IMR-90 (cell line): ENCODE measurements around the gene KCNMA1. TPM values are rescaled to one million over a fixed set of nuclear protein-coding genes. Genes with fewer than 3 reads are reported as not detected.

ENCODE experiments used
- ATAC-seq: fragments of 200-7000 bp; cut with Tn5 transposase; 2 replicates; pipeline ENCODE4 v1.9.1; 2020; ENCODE audit warnings: low read depth, mild to moderate bottlenecking, moderate library complexity
- BruUV-seq: library from RNA; stranded (reverse); fragments of 400-500 nt; replicated peaks from 2 replicates; lab custom pipeline; 2021; lab: Mats Ljungman, UMichigan
- CTCF ChIA-PET: fragments of 300-600 bp; formaldehyde crosslinking; extraction: SDS; loops from one replicate; lab custom pipeline; 2021; ENCODE audit warnings: antibody characterized with exemption; lab: Yijun Ruan, JAX
- POLR2A ChIA-PET: fragments of 300-600 bp; sonication (Branson Sonifier 250); formaldehyde crosslinking; loops from one replicate; lab custom pipeline; 2022; ENCODE audit warnings: antibody characterized with exemption; ENCODE audit not compliant: unreplicated experiment; lab: Charles Lee
- DNase-seq: peaks from one replicate; pipeline ENCODE4 v3.0.0; 2013
- H2AFZ ChIP-seq: replicated peaks from 2 replicates; pipeline ENCODE3; 2013; ENCODE audit warnings: low read length, mild to moderate bottlenecking; ENCODE audit not compliant: poor library complexity
- H2AK5ac ChIP-seq: 2 replicates; pipeline ENCODE4 v1.6.1; 2013; ENCODE audit warnings: low read depth, low read length, inconsistent platforms
- H2AK9ac ChIP-seq: replicated peaks from 2 replicates; pipeline ENCODE3; 2013; ENCODE audit warnings: mild to moderate bottlenecking, low read depth, low read length, moderate library complexity; ENCODE audit not compliant: poor library complexity
- H2BK120ac ChIP-seq: 2 replicates; pipeline ENCODE4 v1.6.1; 2013; ENCODE audit warnings: low read depth, low read length, inconsistent platforms
- H2BK15ac ChIP-seq: 3 replicates; pipeline ENCODE4 v1.6.1; 2013; ENCODE audit warnings: low read depth, low read length, inconsistent platforms
- H2BK20ac ChIP-seq: 2 replicates; pipeline ENCODE4 v1.6.1; 2013; ENCODE audit warnings: low read depth, mild to moderate bottlenecking, inconsistent platforms, low read length, moderate library complexity
- H2BK5ac ChIP-seq: 2 replicates; pipeline ENCODE4 v1.6.1; 2013; ENCODE audit warnings: mild to moderate bottlenecking, low read depth, low read length, inconsistent platforms; ENCODE audit not compliant: poor library complexity, severe bottlenecking
- H3K14ac ChIP-seq: replicated peaks from 2 replicates; pipeline ENCODE4 v1.6.1; 2013; ENCODE audit warnings: low read depth, low read length, inconsistent platforms
- H3K18ac ChIP-seq: 2 replicates; pipeline ENCODE4 v1.6.1; 2013; ENCODE audit warnings: low read depth, low read length, control low read depth
- H3K23ac ChIP-seq: 2 replicates; pipeline ENCODE4 v1.6.1; 2013; ENCODE audit warnings: low read depth, low read length, inconsistent platforms
- H3K27ac ChIP-seq: 2 replicates; pipeline ENCODE4 v1.5.1; 2013; ENCODE audit warnings: mild to moderate bottlenecking, control low read depth, low read length; ENCODE audit not compliant: insufficient read depth
- H3K27me3 ChIP-seq: 2 replicates; pipeline ENCODE4 v1.6.1; 2013; ENCODE audit warnings: low read length; ENCODE audit not compliant: control insufficient read depth, insufficient read depth
- H3K36me3 ChIP-seq: 2 replicates; pipeline ENCODE4 v1.6.1; 2013; ENCODE audit warnings: low read length, mixed read lengths; ENCODE audit not compliant: control insufficient read depth, insufficient read depth
- H3K4ac ChIP-seq: 2 replicates; pipeline ENCODE4 v1.6.1; 2013; ENCODE audit warnings: low read depth, low read length, inconsistent platforms
- H3K4me1 ChIP-seq: 2 replicates; pipeline ENCODE4 v1.6.1; 2013; ENCODE audit warnings: low read length, mixed read lengths; ENCODE audit not compliant: control insufficient read depth, insufficient read depth
- H3K4me2 ChIP-seq: 2 replicates; pipeline ENCODE4 v1.6.1; 2013; ENCODE audit warnings: low read depth, mild to moderate bottlenecking, control low read depth, low read length, moderate library complexity
- H3K4me3 ChIP-seq: 2 replicates; pipeline ENCODE4 v1.5.1; 2013; ENCODE audit warnings: low read depth, mild to moderate bottlenecking, control low read depth, low read length, moderate library complexity; ENCODE audit not compliant: insufficient read depth
- H3K56ac ChIP-seq: 2 replicates; pipeline ENCODE4 v1.6.1; 2013; ENCODE audit warnings: low read length, inconsistent platforms; ENCODE audit not compliant: insufficient read depth; ENCODE audit errors: extremely low read depth
- H3K79me1 ChIP-seq, 2 experiments: 2 replicates each; pipeline ENCODE4 v1.6.1; 2013; ENCODE audit warnings: low read length in 2 of 2, inconsistent platforms in 1 of 2, low read depth in 1 of 2
- H3K9ac ChIP-seq: 2 replicates; pipeline ENCODE4 v1.6.1; 2013; ENCODE audit warnings: low read depth, low read length, control low read depth
- H3K9me1 ChIP-seq: 2 replicates; pipeline ENCODE4 v1.6.1; 2013; ENCODE audit warnings: low read length, inconsistent platforms; ENCODE audit not compliant: insufficient read depth
- H3K9me3 ChIP-seq: 2 replicates; pipeline ENCODE4 v1.6.1; 2013; ENCODE audit warnings: low read length; ENCODE audit not compliant: control insufficient read depth, insufficient read depth
- H4K20me1 ChIP-seq: 2 replicates; pipeline ENCODE4 v1.6.1; 2013; ENCODE audit warnings: low read length, inconsistent platforms; ENCODE audit not compliant: insufficient read depth
- H4K5ac ChIP-seq: 2 replicates; pipeline ENCODE4 v1.6.1; 2013; ENCODE audit warnings: mild to moderate bottlenecking, low read depth, low read length, control low read depth
- H4K8ac ChIP-seq, 2 experiments: 2 replicates each; pipeline ENCODE4 v1.6.1; 2013; ENCODE audit warnings: low read depth in 2 of 2, low read length in 2 of 2, control low read depth in 1 of 2, inconsistent platforms in 1 of 2
- H4K91ac ChIP-seq: 2 replicates; pipeline ENCODE4 v1.6.1; 2013; ENCODE audit warnings: low read depth, low read length, inconsistent platforms; ENCODE audit not compliant: insufficient read depth
- FOS ChIP-seq: fragments of 150-350 bp; IDR thresholded peaks from 2 replicates; pipeline ENCODE4 v1.6.1; 2016; ENCODE audit warnings: low read depth, low read length
- WGBS, 2 experiments: methylation state at CpG; one replicate each; pipeline versions ENCODE4 v1.1.5 to v1.1.7; 2013; ENCODE audit warnings: missing lambda C conversion rate in 2 of 2; ENCODE audit not compliant: insufficient read length in 1 of 2; ENCODE audit errors: extremely low coverage in 2 of 2; 5-methylcytosine and 5-hydroxymethylcytosine counted together
- dilution Hi-C: fragments of 300-500 bp; cut with HindIII; formaldehyde crosslinking; loops from one replicate; pipeline ENCODE4 v1.14.3; 2018; ENCODE audit warnings: low sequenced_read_pairs; ENCODE audit not compliant: unreplicated experiment
- in situ Hi-C: fragments of 300-500 bp; cut with MboI; formaldehyde crosslinking; loops from 3 replicates; pipeline ENCODE4 v1.14.3; 2019; ENCODE audit warnings: low sequenced_read_pairs, inconsistent platforms, mixed read lengths
- intact Hi-C: fragments of 100-400 bp; cut with micrococcal nuclease; formaldehyde crosslinking; loops from 2 replicates; pipeline ENCODE4 v1.10.0; 2022
- polyA plus RNA-seq, 3 experiments: library from polyadenylated mRNA; depleted of rRNA; stranded (reverse); fragments of >200 nt; gene quantifications; 2 replicates each; pipeline ENCODE4 v1.2.3, GENCODE V29; 2012; ENCODE audit warnings: low replicate concordance in 1 of 3
- total RNA-seq: library from RNA; depleted of rRNA; stranded (reverse); fragments of >200 nt; gene quantifications from 2 replicates; pipeline ENCODE4 v1.2.3, GENCODE V29; 2012

KCNMA1 gene
- total and polyA plus RNA-seq, 2 of the 4 experiments (the other 2 are of a cell fraction): 25.6 to 29.6 TPM

DNA sequence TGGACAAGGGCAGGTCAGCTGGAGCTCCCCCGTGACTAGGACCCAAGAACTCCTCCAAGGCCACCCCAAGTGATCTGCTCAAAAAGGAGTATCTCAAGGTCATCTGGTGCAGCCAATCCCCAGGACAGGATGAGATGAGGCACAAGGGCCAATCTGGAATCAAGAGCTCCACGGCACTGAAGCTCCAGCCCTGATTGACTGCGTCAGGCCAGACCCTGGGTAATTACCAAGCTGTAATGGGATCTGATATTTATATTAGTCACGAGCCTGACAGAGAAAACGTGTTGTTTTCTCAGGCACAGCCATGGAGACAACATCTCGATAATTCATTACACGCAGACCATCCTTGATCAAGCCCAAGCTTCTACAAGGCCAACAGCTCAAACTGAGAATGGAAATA is 4.2 kb downstream of the KCNMA1 start:
- no TSS peak for BruUV-seq
- no peak overlapping the region for H3K14ac ChIP-seq
- H2BK15ac ChIP-seq: no peak overlapping the region
- in situ Hi-C loops: no loop called here
- CTCF ChIA-PET: no interaction called here
- WGBS, 2 experiments: 82% methylated on average over 5 of the region's 7 CpGs; no CpG with 5 or more reads in 1 of the 2 experiments
- TF ChIP-seq FOS: no peak
- peaks cover 9% of the 10 kb centered on the region; the same call in 1 of the 2 replicates for H3K27me3 ChIP-seq
- H2AK9ac ChIP-seq: no peak overlapping the region
- H3K56ac ChIP-seq: no peak overlapping the region
- H3K9ac ChIP-seq: no peak overlapping the region
- no peak overlapping the region for H2BK120ac ChIP-seq
- H2AFZ ChIP-seq: no peak overlapping the region
- H2BK5ac ChIP-seq: no peak overlapping the region
- DNase-seq: no peak
- H3K18ac ChIP-seq: no peak overlapping the region
- H4K91ac ChIP-seq: no peak overlapping the region
- H3K4ac ChIP-seq: no peak overlapping the region
- no peak overlapping the region for H3K4me2 ChIP-seq
- intact Hi-C loops: no loop called here
- H4K5ac ChIP-seq: no peak overlapping the region
- no peak overlapping the region for H3K4me3 ChIP-seq
- no peak for ATAC-seq
- H2BK20ac ChIP-seq: no peak overlapping the region
- no peaks in the 10 kb centered on the region for H3K36me3 ChIP-seq
- no peak overlapping the region for H2AK5ac ChIP-seq
- H4K20me1 ChIP-seq: no peaks in the 10 kb centered on the region
- H3K23ac ChIP-seq: no peak overlapping the region
- no peak overlapping the region for H4K8ac ChIP-seq
- no peak overlapping the region for H3K27ac ChIP-seq
- dilution Hi-C loops: no loop called here
- peaks cover 6% of the 10 kb centered on the region; the same call in 1 of the 2 replicates for H3K9me1 ChIP-seq
- POLR2A ChIA-PET: no interaction called here
- H3K9me3 ChIP-seq: no peaks in the 10 kb centered on the region
- H3K79me1 ChIP-seq: peaks cover 0 to 51% of the 10 kb centered on the region in 2 experiments; a peak in 3 of 4 replicates
- H3K4me1 ChIP-seq: peaks cover 9% of the 10 kb centered on the region
